CD14-positive monocyte (primary cell): ENCODE data around the gene NEK6. TPM values are rescaled to one million over a fixed set of nuclear protein-coding genes. Genes with fewer than 3 reads are reported as not detected.

Experiments used
- DNase-seq, 3 donors: peaks; one replicate each; pipeline ENCODE4 v3.0.0-alpha.2; 2011 to 2022
- H2AFZ ChIP-seq: 2 replicates; pipeline ENCODE4 v1.6.0; 2012; ENCODE audit warnings: mild to moderate bottlenecking, low read depth, low read length, inconsistent platforms; ENCODE audit not compliant: insufficient read depth, poor library complexity, severe bottlenecking
- H3K27ac ChIP-seq, 2 donors: 1 replicate in 1 of 2; 2 replicates in 1 of 2; pipeline ENCODE4 v1.5.1; 2012 to 2013; ENCODE audit warnings: low read length in 2 of 2, control low read depth in 1 of 2, inconsistent platforms in 1 of 2, low read depth in 1 of 2, mild to moderate bottlenecking in 1 of 2
- H3K27me3 ChIP-seq, 2 donors: one replicate each; pipeline versions ENCODE4 v1.6.0 to v1.6.1; 2011 to 2013; ENCODE audit warnings: low read length in 2 of 2; ENCODE audit not compliant: control insufficient read depth in 2 of 2, insufficient read depth in 2 of 2
- H3K36me3 ChIP-seq, 2 donors: replicated peaks in 1 of 2; 1 replicate in 1 of 2; 2 replicates in 1 of 2; pipeline versions ENCODE4 v1.5.1 to v1.6.1; 2012 to 2013; ENCODE audit warnings: low read length in 2 of 2, control low read depth in 1 of 2, inconsistent platforms in 1 of 2, mild to moderate bottlenecking in 1 of 2; ENCODE audit not compliant: insufficient read depth in 2 of 2, control insufficient read depth in 1 of 2
- H3K4me1 ChIP-seq, 2 donors: 1 replicate in 1 of 2; 2 replicates in 1 of 2; pipeline versions ENCODE4 v1.5.1 to v1.6.1; 2012 to 2013; ENCODE audit warnings: low read length in 2 of 2, control low read depth in 1 of 2, inconsistent platforms in 1 of 2, mild to moderate bottlenecking in 1 of 2, moderate library complexity in 1 of 2; ENCODE audit not compliant: insufficient read depth in 2 of 2, control insufficient read depth in 1 of 2
- H3K4me2 ChIP-seq: replicated peaks from 2 replicates; pipeline ENCODE3; 2012; ENCODE audit warnings: low read length, moderate library complexity, mild to moderate bottlenecking; ENCODE audit not compliant: poor library complexity, severe bottlenecking; ENCODE audit errors: extremely low read depth
- H3K4me3 ChIP-seq, 3 experiments: fragments of 200-600 bp in 1 of 3; sonication (generic) in 1 of 3; replicated peaks in 1 of 3; 1 replicate in 2 of 3; 2 replicates in 1 of 3; pipeline ENCODE4 v1.5.1; 2011 to 2013; ENCODE audit warnings: low read length in 3 of 3, mild to moderate bottlenecking in 3 of 3, control low read depth in 2 of 3, low read depth in 2 of 3, inconsistent platforms in 1 of 3, moderate library complexity in 1 of 3
- H3K79me2 ChIP-seq: 2 replicates; pipeline ENCODE4 v1.6.0; 2012; ENCODE audit warnings: mild to moderate bottlenecking, control low read depth, inconsistent platforms, low read length, moderate library complexity; ENCODE audit not compliant: insufficient read depth
- H3K9ac ChIP-seq: 2 replicates; pipeline ENCODE4 v1.6.0; 2017; ENCODE audit warnings: low read length, mild to moderate bottlenecking; ENCODE audit not compliant: insufficient read depth, poor library complexity, severe bottlenecking
- H3K9me3 ChIP-seq, 2 donors: replicated peaks in 1 of 2; 1 replicate in 1 of 2; 2 replicates in 1 of 2; pipeline versions ENCODE4 v1.5.1 to v1.6.1; 2012 to 2013; ENCODE audit warnings: low read length in 2 of 2, control low read depth in 1 of 2; ENCODE audit not compliant: control insufficient read depth in 1 of 2, insufficient read depth in 1 of 2
- H4K20me1 ChIP-seq: 2 replicates; pipeline ENCODE4 v1.6.0; 2012; ENCODE audit warnings: mild to moderate bottlenecking, low read length, control low read depth, moderate library complexity; ENCODE audit not compliant: insufficient read depth
- H3K27ac Mint-ChIP-seq, 7 donors: one replicate each; pipeline ENCODE4 v1.8.0; 2020; ENCODE audit warnings: mild to moderate bottlenecking in 7 of 7, mixed read lengths in 7 of 7, moderate library complexity in 6 of 7, inconsistent platforms in 2 of 7
- H3K27me3 Mint-ChIP-seq, 3 donors: one replicate each; pipeline ENCODE4 v1.8.0; 2021 to 2022; ENCODE audit warnings: low read depth in 3 of 3, mild to moderate bottlenecking in 3 of 3, mixed read lengths in 3 of 3, moderate library complexity in 3 of 3, inconsistent platforms in 1 of 3
- H3K36me3 Mint-ChIP-seq, 2 donors: one replicate each; pipeline ENCODE4 v1.8.0; 2020; ENCODE audit warnings: mixed read lengths in 2 of 2, inconsistent platforms in 1 of 2, mild to moderate bottlenecking in 1 of 2
- H3K4me1 Mint-ChIP-seq: one replicate; pipeline ENCODE4 v1.8.0; 2020; ENCODE audit warnings: mild to moderate bottlenecking, mixed read lengths
- H3K4me3 Mint-ChIP-seq, 2 donors: one replicate each; pipeline ENCODE4 v1.8.0; 2020; ENCODE audit warnings: mild to moderate bottlenecking in 2 of 2, mixed read lengths in 2 of 2, moderate library complexity in 1 of 2
- H3K9me3 Mint-ChIP-seq, 7 donors: one replicate each; pipeline ENCODE4 v1.8.0; 2020 to 2022; ENCODE audit warnings: mixed read lengths in 7 of 7, mild to moderate bottlenecking in 6 of 7, moderate library complexity in 6 of 7, inconsistent platforms in 2 of 7
- CTCF ChIP-seq: fragments of 200-600 bp; IDR thresholded peaks from one replicate; pipeline ENCODE4 v1.8.0; 2022; ENCODE audit warnings: antibody characterized with exemption, mild to moderate bottlenecking
- WGBS: methylation state at CpG from one replicate; pipeline ENCODE4 v1.1.5; 2013; ENCODE audit warnings: missing lambda C conversion rate; ENCODE audit not compliant: insufficient coverage; 5-methylcytosine and 5-hydroxymethylcytosine counted together
- intact Hi-C, 2 donors: fragments of 100-400 bp; cut with micrococcal nuclease; formaldehyde crosslinking; loops; one replicate each; pipeline versions ENCODE4 v1.15.0 to v1.15.1; 2023
- polyA plus RNA-seq, 3 donors: library from polyadenylated mRNA; depleted of rRNA in 1 of 3; unstranded in 2 of 3; stranded (reverse) in 1 of 3; fragments of 300-500 nt in 2 of 3; fragments of >200 nt in 1 of 3; fragmentation: Illumina TruSeq in 2 of 3; gene quantifications; 1 replicate in 2 of 3; 2 replicates in 1 of 3; pipeline ENCODE4 v1.2.3, GENCODE V29; 2012 to 2021

Gene NEK6
- polyA plus RNA-seq, 3 donors: 26.1 to 46.0 (median 35.8) TPM

GRCh38 chr9:124265551-124265950 is 7.8 kb downstream of the NEK6 start:
- Histone ChIP-seq H3K9ac (no peak overlapping the region), H3K36me3 (peaks cover 19 to 40% of the 10 kb centered on the region in 2 donors), H3K4me2 (peak overlapping the region; percentile 52), H3K27me3 (no peaks in the 10 kb centered on the region), H3K27ac (peak overlapping the region; percentile 37 to 67), H3K4me3 (peak overlapping the region in 1 of 3 experiments; percentile 24), H4K20me1 (peaks cover 97% of the 10 kb centered on the region), H3K4me1 (peaks cover 82 to 91% of the 10 kb centered on the region in 2 donors), H2AFZ (no peak overlapping the region), H3K79me2 (peaks cover 97% of the 10 kb centered on the region), H3K9me3 (no peaks in the 10 kb centered on the region)
- H3K9me3 Mint-ChIP-seq: no peaks in the 10 kb centered on the region
- H3K27ac Mint-ChIP-seq: peak overlapping the region; percentile 68 to 92 (median 85)
- intact Hi-C loops: no loop called here
- H3K27me3 Mint-ChIP-seq: peaks cover 0 to 2% (median 0%) of the 10 kb centered on the region in 3 donors
- peak overlapping the region in 1 of 2 donors; percentile 78 for H3K4me3 Mint-ChIP-seq
- no peak for TF ChIP-seq CTCF
- 85% methylated on average over 7 of the region's 7 CpGs for WGBS
- DNase-seq: peak in 1 of 3 donors; percentile 45
- peaks cover 95% of the 10 kb centered on the region for H3K4me1 Mint-ChIP-seq
- H3K36me3 Mint-ChIP-seq: peaks cover 41 to 54% of the 10 kb centered on the region in 2 donors

GRCh38 chr9:124266139-124266825 is 8.5 kb downstream of the NEK6 start:
- DNase-seq: no peak
- H3K9ac ChIP-seq: no peak overlapping the region
- peak overlapping the region; percentile 39 for H3K4me2 ChIP-seq
- peak overlapping the region; percentile 17 to 92 (median 79) for H3K27ac Mint-ChIP-seq
- peaks cover 47 to 62% of the 10 kb centered on the region in 2 donors for H3K36me3 Mint-ChIP-seq
- no peak overlapping the region for H2AFZ ChIP-seq
- peak overlapping the region in 1 of 3 experiments; percentile 35 for H3K4me3 ChIP-seq
- peaks cover 100% of the 10 kb centered on the region for H4K20me1 ChIP-seq
- WGBS: 86% methylated on average over 7 of the region's 13 CpGs
- H3K36me3 ChIP-seq: peaks cover 23 to 48% of the 10 kb centered on the region in 2 donors
- peaks cover 83 to 92% of the 10 kb centered on the region in 2 donors for H3K4me1 ChIP-seq
- peaks cover 0 to 2% (median 0%) of the 10 kb centered on the region in 3 donors for H3K27me3 Mint-ChIP-seq
- no peaks in the 10 kb centered on the region for H3K9me3 ChIP-seq
- peak overlapping the region in 1 of 2 donors; percentile 35 for H3K4me3 Mint-ChIP-seq
- intact Hi-C loops: no loop called here
- no peaks in the 10 kb centered on the region for H3K9me3 Mint-ChIP-seq
- peak overlapping the region; percentile 67 to 78 for H3K27ac ChIP-seq
- peaks cover 100% of the 10 kb centered on the region for H3K79me2 ChIP-seq
- no peaks in the 10 kb centered on the region for H3K27me3 ChIP-seq
- peaks cover 95% of the 10 kb centered on the region for H3K4me1 Mint-ChIP-seq
- TF ChIP-seq CTCF: no peak
